Jurkat, Clone E6-1 (cell line): ENCODE data around the gene PROM1.

Source experiments
- DNase-seq: peaks from one replicate; pipeline ENCODE4 v3.0.0-alpha.2; 2011; ENCODE audit warnings: low read depth, low spot score
- H3K4me3 ChIP-seq: 2 replicates; pipeline ENCODE4 v1.5.1; 2011; ENCODE audit warnings: mild to moderate bottlenecking, low read length, control low read depth, moderate library complexity

Gene PROM1

GRCh38 chr4:16113741-16114140, 29.9 kb upstream of the PROM1 start:
- no peak for DNase-seq
- H3K4me3 ChIP-seq: no peak overlapping the region

- H3K4me3 ChIP-seq: no peak overlapping the region
- no peak for DNase-seq
Observed at GRCh38 chr4:16111533-16111932, 27.7 kb upstream of the PROM1 start.

GRCh38 chr4:16110661-16111290, 27.0 kb upstream of the PROM1 start:
- H3K4me3 ChIP-seq: no peak overlapping the region
- no peak for DNase-seq

GRCh38 chr4:16110199-16110598, 26.4 kb upstream of the PROM1 start:
- no peak for DNase-seq

GRCh38 chr4:16109256-16109655, 25.4 kb upstream of the PROM1 start:
- DNase-seq: no peak
- H3K4me3 ChIP-seq: no peak overlapping the region

More at GRCh38 chr4:16110199-16110598, 26.4 kb upstream of the PROM1 start:
- H3K4me3 ChIP-seq: no peak overlapping the region

- DNase-seq: no peak
- H3K4me3 ChIP-seq: no peak overlapping the region
Observed at GRCh38 chr4:16106956-16107355, 23.1 kb upstream of the PROM1 start.

- H3K4me3 ChIP-seq: no peak overlapping the region
- DNase-seq: no peak
Observed at GRCh38 chr4:16104520-16104919, 20.7 kb upstream of the PROM1 start.

- no peak for DNase-seq
- H3K4me3 ChIP-seq: no peak overlapping the region
Observed at GRCh38 chr4:16102356-16102755, 18.5 kb upstream of the PROM1 start.

GRCh38 chr4:16100833-16101232, 17.0 kb upstream of the PROM1 start:
- no peak for DNase-seq

GRCh38 chr4:16092682-16093319, 9.0 kb upstream of the PROM1 start:
- no peak for DNase-seq
- H3K4me3 ChIP-seq: no peak overlapping the region

More at GRCh38 chr4:16100833-16101232, 17.0 kb upstream of the PROM1 start:
- no peak overlapping the region for H3K4me3 ChIP-seq

GRCh38 chr4:16090096-16090705, 6.4 kb upstream of the PROM1 start:
- DNase-seq: no peak

GRCh38 chr4:16089156-16089555, 5.3 kb upstream of the PROM1 start:
- H3K4me3 ChIP-seq: no peak overlapping the region
- no peak for DNase-seq

More at GRCh38 chr4:16090096-16090705, 6.4 kb upstream of the PROM1 start:
- no peak overlapping the region for H3K4me3 ChIP-seq

- H3K4me3 ChIP-seq: no peak overlapping the region
- no peak for DNase-seq
Observed at GRCh38 chr4:16088601-16089000, 4.8 kb upstream of the PROM1 start.

GRCh38 chr4:16085822-16086221, 2.0 kb upstream of the PROM1 start:
- no peak for DNase-seq
- H3K4me3 ChIP-seq: no peak overlapping the region

GRCh38 chr4:16082426-16083240, 1.2 kb downstream of the PROM1 start:
- no peak overlapping the region for H3K4me3 ChIP-seq
- no peak for DNase-seq

- DNase-seq: no peak
- no peak overlapping the region for H3K4me3 ChIP-seq
Observed at GRCh38 chr4:16082041-16082425, 1.8 kb downstream of the PROM1 start.

GRCh38 chr4:16079046-16079445, 4.8 kb downstream of the PROM1 start:
- no peak for DNase-seq
- no peak overlapping the region for H3K4me3 ChIP-seq

- no peak overlapping the region for H3K4me3 ChIP-seq
- DNase-seq: no peak
Observed at GRCh38 chr4:16078195-16078760, 5.5 kb downstream of the PROM1 start.

GRCh38 chr4:16077786-16078185, 6.0 kb downstream of the PROM1 start:
- DNase-seq: no peak
- H3K4me3 ChIP-seq: no peak overlapping the region
